Stimulated activated CD4-positive, alpha-beta T cell treated with anti-CD3 and anti-CD28 coated beads, TNF-alpha, amount 100 ng/mL, for 48 hours (primary cell): ENCODE measurements around the gene ASS1.
"Not testable (repeated sequence)": the region's sequence is repeated elsewhere in the genome, so short reads cannot be mapped to it uniquely, and the experiment has no call there.

Source experiments
- DNase-seq, 3 donors: peaks; one replicate each; pipeline ENCODE4 v3.0.0-alpha.2; 2020; ENCODE audit warnings: low read depth in 3 of 3

ASS1 gene

GRCh38 chr9:130444565-130445221 lies at the start of gene ASS1:
Gene ASS1, plus strand, starts transcription at chr9:130444961. Its CDS starts 7,268 bp downstream, at chr9:130452229.
- DNase-seq = peak in 1 of 3 donors; percentile 41

GRCh38 chr9:130395810-130396435 lies 48.8 kb upstream of the ASS1 start:
- no peak for DNase-seq

GRCh38 chr9:130396581-130396980 lies 48.2 kb upstream of the ASS1 start:
- DNase-seq = no peak

DNA sequence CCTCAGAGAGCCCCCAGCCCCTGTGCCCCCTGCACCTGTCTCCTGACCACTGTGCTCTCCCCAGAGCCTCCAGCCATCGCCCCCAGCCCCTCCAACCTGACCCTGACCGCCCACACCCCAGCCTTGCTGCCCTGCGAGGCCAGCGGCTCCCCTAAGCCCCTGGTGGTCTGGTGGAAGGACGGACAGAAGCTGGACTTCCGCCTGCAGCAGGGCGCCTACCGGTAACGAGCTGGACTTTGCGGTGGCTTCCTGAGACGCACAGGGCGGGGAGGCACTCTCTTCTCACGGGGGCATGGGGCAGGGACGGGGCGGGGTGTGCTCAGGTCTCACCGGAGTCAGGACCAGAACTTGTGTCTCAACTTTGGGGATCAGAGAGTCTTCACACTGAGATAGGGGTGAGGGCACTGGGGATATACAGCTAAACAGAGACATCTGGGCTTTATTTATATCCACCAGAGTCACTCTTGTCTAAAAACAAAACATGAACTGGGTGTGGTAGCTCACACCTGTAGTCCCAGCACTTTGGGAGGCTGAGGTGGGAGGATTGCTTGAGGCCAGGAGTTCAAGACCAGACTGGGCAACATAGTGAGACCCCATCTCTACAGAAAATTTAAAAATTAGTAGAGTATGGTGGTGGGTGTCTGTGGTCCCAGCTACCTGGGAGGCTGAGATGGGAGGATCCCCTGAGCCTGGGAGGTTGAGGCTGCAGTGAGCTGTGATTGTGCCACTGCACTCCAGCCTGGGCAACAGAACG lies 46.1 kb upstream of the ASS1 start:
- no peak for DNase-seq

DNA sequence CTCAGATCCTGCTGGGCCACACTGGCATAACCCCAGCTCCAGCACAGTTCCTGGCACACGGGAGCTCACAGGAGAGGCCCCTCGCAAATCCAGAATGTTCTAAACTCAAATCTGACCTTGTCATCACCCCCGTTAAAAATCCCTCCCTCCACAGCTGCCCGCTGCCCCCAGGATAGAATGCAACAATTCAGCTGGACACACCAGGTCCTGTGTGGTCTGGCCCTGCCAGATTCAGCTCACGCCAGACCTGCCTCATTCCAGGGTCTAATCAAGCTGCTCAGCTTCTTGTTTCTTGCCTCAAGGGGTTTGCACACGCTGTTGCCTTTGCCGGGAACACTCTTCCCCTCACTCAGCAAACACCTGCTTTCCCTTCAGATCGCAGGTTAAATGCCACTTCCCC lies 45.0 kb upstream of the ASS1 start:
- DNase-seq = no peak

GRCh38 chr9:130400870-130401269 lies 43.9 kb upstream of the ASS1 start:
- DNase-seq = no peak

GRCh38 chr9:130401742-130402141 lies 43.0 kb upstream of the ASS1 start:
- DNase-seq = not testable (repeated sequence)

GRCh38 chr9:130402243-130402642 lies 42.5 kb upstream of the ASS1 start:
- DNase-seq = no peak

- DNase-seq = no peak
These were observed 41.9 kb upstream of the ASS1 start for GRCh38 chr9:130402645-130403440.

- no peak for DNase-seq
These were observed 39.0 kb upstream of the ASS1 start for GRCh38 chr9:130405657-130406257.

GRCh38 chr9:130406278-130406895 lies 38.4 kb upstream of the ASS1 start:
- no peak for DNase-seq

GRCh38 chr9:130407916-130408663 lies 36.7 kb upstream of the ASS1 start:
- no peak for DNase-seq

GRCh38 chr9:130408669-130409068 lies 36.1 kb upstream of the ASS1 start:
- no peak for DNase-seq

DNA sequence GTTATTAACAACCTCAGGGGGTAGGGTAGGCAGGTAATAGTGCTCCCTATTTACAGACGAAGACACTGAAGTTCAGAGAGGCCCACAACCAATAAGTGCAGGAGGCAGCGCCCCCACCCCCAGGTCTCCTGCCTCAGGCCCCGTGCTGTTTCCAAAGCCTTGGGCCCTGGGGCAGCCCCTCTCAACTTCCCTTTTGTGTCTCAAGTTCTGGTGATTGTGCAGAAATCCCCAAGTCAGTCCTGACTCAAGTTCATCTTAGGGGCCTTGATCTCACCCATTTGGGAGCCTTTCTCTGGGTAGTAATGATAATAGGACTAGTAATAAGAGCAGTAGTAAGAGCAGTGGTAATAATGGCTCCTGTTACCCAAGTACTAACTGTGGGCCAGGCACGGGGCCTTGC lies 35.5 kb upstream of the ASS1 start:
- DNase-seq = no peak

DNA sequence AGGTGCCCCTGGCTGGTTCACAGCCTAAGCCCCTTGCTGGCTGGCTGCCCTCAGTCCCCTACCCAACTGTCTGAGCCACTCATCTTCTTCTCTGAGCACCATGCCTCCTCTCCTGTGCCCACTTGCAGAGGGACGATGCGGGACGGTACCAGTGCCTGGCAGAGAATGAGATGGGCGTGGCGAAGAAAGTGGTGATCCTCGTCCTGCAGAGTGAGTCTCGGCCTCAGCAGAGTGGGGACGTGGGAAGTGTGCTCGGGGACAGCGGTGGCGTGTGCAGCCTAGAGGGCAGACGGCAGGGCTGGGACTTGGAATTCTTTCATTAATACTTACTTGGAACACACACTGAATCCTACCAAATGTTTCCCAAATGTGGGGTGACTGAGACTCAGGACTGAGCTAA lies 34.3 kb upstream of the ASS1 start:
- no peak for DNase-seq

GRCh38 chr9:130411566-130411915 lies 33.2 kb upstream of the ASS1 start:
- DNase-seq = no peak

GRCh38 chr9:130414081-130414731 lies 30.6 kb upstream of the ASS1 start:
- no peak for DNase-seq

DNA sequence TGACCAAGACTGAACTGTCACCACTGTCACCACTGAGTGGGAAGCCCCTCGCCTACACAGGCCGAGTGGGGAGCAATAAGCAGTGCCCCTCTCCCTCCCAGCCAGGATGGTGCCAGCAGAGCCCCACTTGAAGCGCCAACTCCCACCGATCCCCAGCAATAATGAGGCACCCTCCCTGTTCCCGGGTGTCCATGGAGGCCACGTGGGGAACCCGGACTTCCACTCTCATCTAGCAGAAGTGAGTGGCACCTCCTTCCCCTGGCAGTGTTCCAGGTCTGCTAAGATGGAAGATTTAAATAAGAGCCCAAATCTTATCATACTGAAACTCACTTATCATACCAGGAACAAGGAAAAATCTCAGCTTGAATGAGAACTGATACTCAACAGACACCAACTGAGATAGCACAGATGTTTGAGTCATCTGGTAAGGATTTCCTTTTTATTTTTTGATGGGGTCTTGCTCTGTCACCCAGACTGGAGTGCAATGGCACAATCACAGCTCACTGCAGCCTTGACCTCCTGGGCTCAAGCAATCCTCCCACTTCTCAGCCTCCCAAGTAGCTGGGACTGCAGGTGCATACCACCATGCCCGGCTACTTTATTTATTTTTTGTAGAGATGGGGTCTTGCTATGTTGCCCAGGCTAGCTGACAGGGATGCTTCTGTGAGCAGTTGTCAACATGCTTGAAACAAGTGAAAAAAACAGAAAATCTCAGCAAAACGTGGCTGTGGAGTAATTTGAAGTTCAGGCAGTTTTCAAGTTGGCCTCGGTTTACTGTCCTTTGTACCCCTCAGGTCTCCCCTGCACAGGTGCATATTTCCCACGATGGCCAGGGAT lies 29.6 kb upstream of the ASS1 start:
- no peak for DNase-seq

DNA sequence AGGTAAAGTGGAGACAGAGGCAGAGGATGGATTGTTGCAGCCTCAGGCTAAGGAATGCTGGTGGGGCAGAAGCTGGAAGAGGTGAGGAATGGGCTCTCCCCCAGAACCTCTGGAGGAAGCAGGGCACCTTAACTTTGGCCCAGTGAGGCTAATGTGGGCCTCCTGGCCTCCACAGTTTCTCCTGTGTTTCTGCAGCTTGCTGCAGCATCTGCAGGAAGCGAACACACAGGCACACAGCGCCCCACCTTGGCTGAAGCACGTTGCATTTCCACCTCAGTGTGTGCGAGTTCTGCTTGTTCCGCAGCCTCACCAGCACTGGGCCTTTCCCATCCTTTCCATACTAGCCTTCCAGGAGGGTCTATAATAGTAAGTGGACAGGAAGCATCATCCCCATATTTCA lies 27.2 kb upstream of the ASS1 start:
- no peak for DNase-seq
